Endothelial cell (in vitro differentiated cells): ENCODE data around the gene GRB10. TPM values are rescaled to one million over a fixed set of nuclear protein-coding genes. Genes with fewer than 3 reads are reported as not detected.

Experiments
- DNase-seq: peaks from one replicate; pipeline ENCODE4 v3.0.0; 2021; ENCODE audit warnings: low spot score
- H3K27ac Mint-ChIP-seq: one replicate; pipeline ENCODE4 v1.8.0; 2021; ENCODE audit warnings: mixed read lengths, inconsistent platforms; ENCODE audit not compliant: unreplicated experiment
- H3K27me3 Mint-ChIP-seq: one replicate; pipeline ENCODE4 v1.8.0; 2021; ENCODE audit warnings: mild to moderate bottlenecking, moderate library complexity, mixed read lengths, inconsistent platforms; ENCODE audit not compliant: unreplicated experiment
- H3K36me3 Mint-ChIP-seq: one replicate; pipeline ENCODE4 v1.8.0; 2021; ENCODE audit warnings: mild to moderate bottlenecking, low read depth, mixed read lengths, inconsistent platforms; ENCODE audit not compliant: unreplicated experiment
- H3K4me1 Mint-ChIP-seq: one replicate; pipeline ENCODE4 v1.8.0; 2021; ENCODE audit warnings: mild to moderate bottlenecking, mixed read lengths, inconsistent platforms; ENCODE audit not compliant: unreplicated experiment
- H3K4me3 Mint-ChIP-seq: one replicate; pipeline ENCODE4 v1.8.0; 2021; ENCODE audit warnings: mild to moderate bottlenecking, mixed read lengths, inconsistent platforms; ENCODE audit not compliant: unreplicated experiment
- H3K9me3 Mint-ChIP-seq: one replicate; pipeline ENCODE4 v1.8.0; 2021; ENCODE audit warnings: mixed read lengths, inconsistent platforms; ENCODE audit not compliant: unreplicated experiment
- CTCF ChIP-seq: fragments of 200-600 bp; sonication (generic); IDR thresholded peaks from one replicate; pipeline ENCODE4 v1.5.0; 2021; ENCODE audit warnings: antibody characterized with exemption; ENCODE audit not compliant: unreplicated experiment
- total RNA-seq: library from RNA; stranded (reverse); fragmentation: NEBNext Ultra II Directional; extraction: Animal tissue kit (Norgen Biotek cat#: 25700); gene quantifications from one replicate; pipeline ENCODE4 v1.2.1, GENCODE V29; 2021; ENCODE audit not compliant: unreplicated experiment

The GRB10 gene
- total RNA-seq, 1 donor from 2014 or later, result 164 TPM

GRCh38 chr7:50728184-50728583, 54.5 kb downstream of the GRB10 start:
- no peak for TF ChIP-seq CTCF
- H3K4me3 Mint-ChIP-seq, result no peak overlapping the region
- H3K36me3 Mint-ChIP-seq, result peaks cover 25% of the 10 kb centered on the region
- no peak overlapping the region for H3K27ac Mint-ChIP-seq
- H3K9me3 Mint-ChIP-seq, result no peaks in the 10 kb centered on the region
- peaks cover 6% of the 10 kb centered on the region for H3K27me3 Mint-ChIP-seq
- H3K4me1 Mint-ChIP-seq, result peaks cover 77% of the 10 kb centered on the region
- no peak for DNase-seq

GRCh38 chr7:50727711-50728110, 55.0 kb downstream of the GRB10 start:
- H3K4me3 Mint-ChIP-seq, result no peak overlapping the region
- H3K27ac Mint-ChIP-seq, result no peak overlapping the region
- no peak for DNase-seq
- H3K9me3 Mint-ChIP-seq, result no peaks in the 10 kb centered on the region
- H3K4me1 Mint-ChIP-seq, result peaks cover 74% of the 10 kb centered on the region
- peaks cover 5% of the 10 kb centered on the region for H3K27me3 Mint-ChIP-seq
- no peak for TF ChIP-seq CTCF
- peaks cover 25% of the 10 kb centered on the region for H3K36me3 Mint-ChIP-seq

- TF ChIP-seq CTCF, result no peak
- peaks cover 77% of the 10 kb centered on the region for H3K4me1 Mint-ChIP-seq
- H3K36me3 Mint-ChIP-seq, result peaks cover 24% of the 10 kb centered on the region
- H3K4me3 Mint-ChIP-seq, result no peak overlapping the region
- H3K9me3 Mint-ChIP-seq, result no peaks in the 10 kb centered on the region
- H3K27me3 Mint-ChIP-seq, result peaks cover 5% of the 10 kb centered on the region
- H3K27ac Mint-ChIP-seq, result peak overlapping the region; percentile 6
- DNase-seq, result no peak
Measured at GRCh38 chr7:50727072-50727471, 55.6 kb downstream of the GRB10 start.

DNA sequence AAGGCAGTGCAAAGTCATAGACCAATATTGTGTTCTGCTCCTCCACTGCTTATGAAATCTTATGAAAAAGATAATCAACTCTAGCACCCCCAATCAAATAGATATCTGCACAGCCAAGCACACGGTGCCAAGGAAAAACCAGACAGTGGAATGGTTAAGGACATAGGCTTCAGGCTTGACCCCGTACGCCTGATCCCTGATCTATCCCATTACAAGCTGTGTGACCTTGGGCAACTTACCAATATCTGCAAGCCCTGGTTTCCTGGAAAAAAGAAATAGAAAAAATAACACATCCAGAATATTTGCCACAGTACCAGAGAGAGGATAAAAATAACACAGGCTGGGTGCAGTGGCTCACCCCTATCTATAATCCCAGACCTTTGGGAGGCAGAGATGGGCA, 56.9 kb downstream of the GRB10 start:
- peaks cover 75% of the 10 kb centered on the region for H3K4me1 Mint-ChIP-seq
- no peaks in the 10 kb centered on the region for H3K9me3 Mint-ChIP-seq
- peaks cover 20% of the 10 kb centered on the region for H3K36me3 Mint-ChIP-seq
- H3K4me3 Mint-ChIP-seq, result no peak overlapping the region
- TF ChIP-seq CTCF, result no peak
- H3K27me3 Mint-ChIP-seq, result peaks cover 5% of the 10 kb centered on the region
- DNase-seq, result no peak
- peak overlapping the region; percentile 93 for H3K27ac Mint-ChIP-seq

GRCh38 chr7:50724526-50725520, 57.9 kb downstream of the GRB10 start:
- H3K36me3 Mint-ChIP-seq, result peaks cover 20% of the 10 kb centered on the region
- peak; percentile 61 for TF ChIP-seq CTCF
- H3K27ac Mint-ChIP-seq, result peak overlapping the region; percentile 93
- peaks cover 70% of the 10 kb centered on the region for H3K4me1 Mint-ChIP-seq
- peaks cover 5% of the 10 kb centered on the region for H3K27me3 Mint-ChIP-seq
- no peaks in the 10 kb centered on the region for H3K9me3 Mint-ChIP-seq
- DNase-seq, result peak; percentile 54
- peak overlapping the region; percentile 77 for H3K4me3 Mint-ChIP-seq
